Posterior cingulate gyrus (tissue), 11 donors: ENCODE results near the gene TFDP2.
"Not testable (repeated sequence)": the region's sequence is repeated elsewhere in the genome, so short reads cannot be mapped to it uniquely, and the experiment has no call there.

Experiments used
- DNase-seq, 10 donors: peaks; one replicate each; pipeline versions ENCODE4 v3.0.0 to v3.0.0-alpha.2; 2020 to 2021; ENCODE audit warnings: mixed read lengths in 3 of 10
- intact Hi-C: fragments of 100-400 bp; cut with DNase I; formaldehyde crosslinking; loops from one replicate; pipeline ENCODE4 v1.15.1; 2023

TFDP2 gene

DNA sequence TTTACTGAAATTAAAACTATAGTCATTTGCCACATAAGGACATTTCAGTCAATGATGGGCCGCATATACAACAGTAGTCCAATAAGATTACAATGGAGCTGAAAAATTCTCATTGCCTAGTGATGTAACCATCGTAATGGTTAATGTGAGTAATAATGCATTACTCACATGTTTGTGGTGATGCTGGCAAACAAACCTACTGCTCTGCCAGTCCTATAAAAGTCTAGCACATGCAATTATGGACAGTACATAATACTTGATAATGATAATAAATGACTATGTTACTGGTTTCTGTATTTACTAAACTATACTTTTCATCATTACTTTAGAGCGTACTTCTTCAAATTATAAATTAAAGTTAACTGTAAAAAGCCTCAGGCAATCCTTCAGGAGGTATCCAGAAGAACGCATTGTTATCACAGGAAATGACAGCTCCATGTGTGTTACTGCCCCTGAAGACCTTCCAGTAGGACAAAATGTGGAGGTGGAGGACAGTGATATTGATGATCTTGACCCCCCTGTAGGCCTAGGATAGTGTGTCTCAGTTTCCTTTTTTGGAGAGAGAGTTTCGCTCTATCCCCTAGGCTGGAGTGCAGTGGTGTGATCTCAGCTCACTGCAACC lies 170.2 kb downstream of the TFDP2 start:
- no peak for DNase-seq
- intact Hi-C loops = no loop called here

DNA sequence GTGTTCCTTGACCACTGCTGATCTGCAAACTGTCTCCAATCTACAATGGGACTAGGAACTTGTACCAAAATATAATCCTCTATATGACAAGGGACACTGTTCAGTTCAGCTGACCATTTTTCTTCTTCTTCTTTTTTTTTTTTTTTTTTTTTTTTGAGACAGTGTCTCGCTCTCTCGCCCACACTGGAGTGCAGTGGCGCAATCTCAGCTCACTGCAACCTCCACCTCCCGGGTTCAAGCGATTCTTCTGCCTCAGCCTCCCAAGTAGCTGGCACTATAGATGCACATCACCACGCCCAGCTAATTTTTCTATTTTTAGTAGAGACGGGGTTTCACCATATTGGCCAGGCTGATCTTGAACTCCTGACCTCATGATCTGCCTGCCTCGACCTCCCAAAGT lies 174.6 kb downstream of the TFDP2 start:
- DNase-seq = peak in 1 of 10 donors; percentile 31
- intact Hi-C loops = not testable (repeated sequence)

DNA sequence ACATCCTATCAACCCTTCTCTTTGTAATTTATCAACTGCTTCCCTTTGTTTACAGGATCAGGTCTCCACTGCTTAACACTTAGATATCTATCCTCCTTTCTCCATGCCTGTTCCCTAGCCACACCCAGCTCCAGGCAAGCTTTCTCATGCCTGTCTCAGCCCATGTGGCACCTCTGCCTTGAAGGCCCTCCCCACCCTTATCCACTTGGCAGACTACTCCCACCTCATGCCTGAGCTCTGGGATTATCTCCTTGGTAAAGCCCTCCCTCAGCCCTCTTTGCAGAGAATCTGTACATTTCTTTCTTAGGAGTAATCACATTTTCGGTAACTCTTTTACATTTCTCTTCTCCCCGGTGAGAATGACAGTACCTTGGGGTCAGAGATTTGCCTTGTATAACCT lies 176.9 kb downstream of the TFDP2 start:
- no peak for DNase-seq
- intact Hi-C loops = no loop called here

DNA sequence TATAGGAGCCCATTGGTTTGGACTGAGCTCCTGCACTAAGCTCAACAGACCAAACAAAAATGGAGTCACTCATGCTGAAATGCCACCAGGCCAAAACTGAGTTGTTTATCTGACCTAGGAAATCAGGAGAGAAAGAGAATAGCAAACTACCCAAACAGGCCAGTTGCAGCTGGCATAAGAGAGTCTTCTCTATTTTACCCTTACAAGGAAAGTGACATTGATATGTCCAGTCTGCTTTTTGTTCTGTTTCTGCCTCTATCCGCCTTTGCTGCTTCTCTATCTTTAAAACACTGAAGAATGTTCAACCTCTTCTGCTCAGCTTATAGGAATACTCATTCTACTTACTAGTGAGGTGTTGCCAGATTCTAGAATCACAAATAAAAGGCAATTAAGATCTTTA lies 177.8 kb downstream of the TFDP2 start:
- no peak for DNase-seq
- intact Hi-C loops = no loop called here

DNA sequence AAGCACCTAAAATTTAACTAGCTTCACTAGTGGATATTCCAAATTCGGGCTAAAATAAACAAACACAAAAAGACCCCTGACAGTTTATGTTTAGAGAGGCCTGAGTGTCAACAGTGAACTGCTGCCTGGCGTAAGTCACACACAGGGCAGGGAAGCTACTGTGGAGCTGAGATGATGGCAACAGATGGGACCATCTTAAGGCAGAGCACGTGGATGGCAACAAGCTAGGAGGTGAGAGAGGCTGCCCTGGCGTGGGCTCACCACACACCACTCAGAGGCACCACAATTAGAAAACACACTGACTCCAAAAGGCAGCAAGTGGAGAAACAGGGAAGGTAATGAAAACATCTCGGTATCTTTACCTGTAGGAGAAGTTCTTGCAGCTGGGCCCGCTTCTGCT lies 179.6 kb downstream of the TFDP2 start:
- intact Hi-C loops = no loop called here
- DNase-seq = no peak

DNA sequence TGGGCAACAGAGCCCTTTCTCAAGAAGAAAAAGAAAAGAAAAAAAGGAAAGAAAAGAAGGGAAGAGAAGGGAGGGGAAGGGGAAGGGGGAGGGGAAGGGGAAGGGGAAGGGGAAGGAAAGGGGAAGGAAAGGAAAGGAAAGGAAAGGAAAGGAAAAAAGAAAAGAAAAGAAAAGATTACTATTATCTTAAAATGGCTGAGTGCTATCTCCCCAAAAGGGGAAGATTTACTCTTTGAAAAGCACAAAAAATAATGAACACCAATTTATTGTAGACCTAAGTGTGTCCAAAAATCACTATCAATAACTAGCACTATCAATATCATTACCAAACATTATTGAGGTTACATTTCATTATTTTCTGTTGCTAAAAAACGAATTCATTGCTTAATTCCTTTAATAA lies 183.9 kb downstream of the TFDP2 start:
- DNase-seq = no peak
- intact Hi-C loops = no loop called here

DNA sequence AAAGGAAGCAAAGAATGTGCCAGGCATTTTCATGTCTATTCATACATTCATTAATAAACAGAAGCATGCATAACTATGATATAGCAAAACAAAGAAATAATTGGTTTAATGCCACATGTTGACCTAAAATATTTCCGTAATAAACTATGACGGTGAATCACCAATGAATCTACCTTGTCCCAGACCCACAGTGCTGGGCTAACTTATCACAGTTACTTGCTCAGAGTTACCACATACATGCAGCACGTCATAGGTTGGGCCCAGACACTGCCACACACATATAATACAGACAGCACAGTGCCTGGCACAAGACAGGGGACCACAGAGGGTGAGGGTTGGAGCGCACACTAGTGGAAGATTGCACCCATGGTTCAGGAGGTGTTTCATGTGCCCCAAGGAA lies 186.0 kb downstream of the TFDP2 start:
- DNase-seq = no peak
- intact Hi-C loops = no loop called here

DNA sequence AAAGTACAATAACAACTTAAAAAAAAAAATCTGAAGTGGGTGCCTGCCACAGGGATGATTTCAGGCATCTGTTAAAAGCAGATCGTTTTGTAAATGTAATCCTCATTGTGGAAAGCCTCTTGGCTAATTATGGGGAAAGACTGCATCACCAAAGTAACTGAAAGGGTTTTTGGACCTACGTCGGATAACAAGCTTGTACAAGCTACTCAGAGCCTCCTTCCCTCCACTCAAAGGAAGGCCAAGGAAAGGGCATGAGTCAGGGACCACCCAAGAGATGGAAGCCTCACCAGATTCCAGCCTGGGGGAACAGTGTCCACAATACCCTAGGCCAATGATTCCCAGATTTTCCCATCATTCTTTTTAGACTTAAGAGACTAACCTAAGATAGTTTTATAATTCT lies 188.6 kb downstream of the TFDP2 start:
- intact Hi-C loops = no loop called here
- no peak for DNase-seq

DNA sequence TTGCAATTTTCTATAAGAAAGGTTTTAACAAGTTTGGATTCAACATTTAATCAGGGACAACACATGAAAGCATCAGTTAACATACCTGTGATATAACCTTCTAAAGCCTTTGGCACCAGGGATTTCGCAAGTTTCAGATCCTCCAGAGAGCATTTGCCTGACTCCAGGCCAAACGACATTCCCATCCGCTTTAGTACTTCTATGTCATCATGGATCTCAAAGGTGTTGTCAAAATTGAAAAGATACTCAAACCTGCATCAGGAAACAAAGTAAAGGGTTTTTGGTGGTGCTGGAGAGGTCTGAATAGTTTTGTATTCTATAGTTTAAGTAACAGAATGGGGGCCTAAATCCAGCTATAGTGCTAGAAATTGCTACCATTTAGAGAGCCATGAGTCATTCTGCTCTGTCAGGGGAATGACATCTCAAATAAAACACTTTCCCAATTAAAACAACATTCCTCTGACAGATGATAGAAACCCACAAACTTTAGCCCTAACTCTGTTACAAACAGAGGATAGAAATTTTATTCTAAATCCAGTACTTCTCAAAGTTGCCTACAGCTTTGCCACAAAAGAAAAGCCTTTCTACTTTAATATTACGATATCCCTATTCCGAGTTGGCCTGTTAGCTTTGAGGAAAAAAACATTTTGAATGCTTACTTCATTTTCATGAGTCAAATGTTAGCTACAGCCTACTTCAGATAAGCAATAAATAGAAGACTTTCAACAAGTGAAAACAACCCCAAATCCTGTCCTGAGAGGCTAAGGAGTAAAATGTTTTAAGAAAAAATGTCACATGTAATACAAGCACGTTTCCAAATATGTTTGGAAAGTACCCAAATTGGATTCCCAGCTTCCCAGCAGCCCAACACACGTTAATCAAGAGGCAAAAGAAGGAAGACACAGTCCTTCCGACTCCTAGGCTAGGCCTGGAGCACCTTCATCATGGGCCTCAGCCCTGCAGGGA lies 189.5 kb downstream of the TFDP2 start:
- intact Hi-C loops = no loop called here
- no peak for DNase-seq

DNA sequence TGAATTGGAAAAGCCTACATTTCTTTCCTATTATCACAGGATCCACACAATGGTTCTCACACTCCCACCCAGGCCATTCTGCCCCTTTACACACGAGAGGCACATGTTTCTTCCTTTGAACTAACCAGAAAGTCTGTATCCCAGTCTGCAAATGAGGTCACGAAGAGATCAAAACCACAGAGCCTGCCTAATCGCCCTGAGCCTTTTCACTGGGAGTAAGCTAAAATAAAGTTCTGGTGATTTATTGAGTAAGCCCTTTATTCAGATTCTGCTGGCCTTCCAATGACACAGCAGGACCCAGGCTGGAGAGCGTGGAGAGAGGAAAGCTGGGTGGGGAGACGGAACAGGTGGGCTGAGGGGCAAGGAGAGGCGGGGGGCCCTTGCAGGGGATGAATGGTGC lies 194.2 kb downstream of the TFDP2 start:
- DNase-seq = no peak
- intact Hi-C loops = no loop called here

DNA sequence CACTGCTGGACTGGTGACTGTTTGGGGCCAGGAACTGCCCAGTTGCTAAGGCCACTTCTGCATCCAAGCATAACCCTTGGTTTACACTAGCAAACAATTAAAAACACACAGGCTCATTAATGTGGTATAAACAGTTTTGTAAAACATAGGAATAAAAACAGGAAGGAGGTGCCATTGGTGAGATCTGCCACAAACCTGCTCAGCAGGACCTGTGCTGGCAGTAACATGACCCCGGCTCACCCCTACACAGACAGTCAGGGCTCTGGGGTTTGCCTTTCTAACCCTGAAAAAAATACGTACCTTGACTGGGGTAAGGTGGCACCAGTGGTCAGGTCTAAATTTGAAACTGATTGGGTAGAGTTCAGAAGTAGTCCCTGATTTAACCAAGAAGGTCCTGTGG lies 196.7 kb downstream of the TFDP2 start:
- DNase-seq = peak in 1 of 10 donors; percentile 31
- intact Hi-C loops = no loop called here

DNA sequence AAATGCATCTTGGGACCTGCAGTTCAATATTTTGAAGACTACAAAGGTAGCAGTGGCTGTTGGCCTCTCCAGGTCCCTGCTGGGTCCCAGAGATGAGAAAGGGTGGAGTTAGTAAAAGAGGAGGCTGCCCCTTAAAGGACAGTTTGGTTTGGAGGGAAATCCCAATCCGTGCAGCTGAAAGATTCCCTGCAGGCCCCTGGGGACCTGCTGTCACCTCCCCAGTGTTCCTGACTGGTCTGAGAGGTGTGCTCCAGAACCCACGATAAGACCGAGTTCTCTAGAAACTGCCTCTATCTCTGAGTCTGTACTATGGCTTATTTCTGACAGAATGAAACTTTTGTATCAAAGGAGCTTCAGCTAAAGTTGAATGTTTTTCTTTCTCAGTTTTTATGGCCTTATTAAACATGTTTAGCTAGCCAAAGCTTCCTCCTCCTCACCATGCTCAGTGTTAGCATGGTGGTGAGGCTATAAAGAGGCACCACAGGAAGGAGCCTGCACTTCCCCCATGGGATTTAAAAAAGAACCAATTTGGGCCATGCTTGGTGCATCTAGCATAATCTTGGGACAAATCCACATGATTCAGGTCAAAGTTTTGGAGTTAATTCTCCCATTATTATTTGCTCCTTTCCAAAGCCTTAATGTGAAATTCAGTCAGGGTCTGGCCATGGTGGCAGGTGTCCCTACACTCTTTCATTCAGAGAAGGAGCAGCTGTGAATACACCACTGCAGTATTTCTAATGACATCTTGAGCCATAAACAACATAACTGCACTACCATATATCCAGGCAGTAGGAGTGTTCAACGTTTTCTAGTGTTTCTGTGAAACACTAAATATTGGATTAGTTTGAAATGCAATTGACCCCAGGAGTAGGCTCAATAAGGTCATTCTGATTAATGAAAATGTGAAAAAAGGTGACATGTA lies 198.5 kb downstream of the TFDP2 start:
- DNase-seq = no peak
- intact Hi-C loops = no loop called here

DNA sequence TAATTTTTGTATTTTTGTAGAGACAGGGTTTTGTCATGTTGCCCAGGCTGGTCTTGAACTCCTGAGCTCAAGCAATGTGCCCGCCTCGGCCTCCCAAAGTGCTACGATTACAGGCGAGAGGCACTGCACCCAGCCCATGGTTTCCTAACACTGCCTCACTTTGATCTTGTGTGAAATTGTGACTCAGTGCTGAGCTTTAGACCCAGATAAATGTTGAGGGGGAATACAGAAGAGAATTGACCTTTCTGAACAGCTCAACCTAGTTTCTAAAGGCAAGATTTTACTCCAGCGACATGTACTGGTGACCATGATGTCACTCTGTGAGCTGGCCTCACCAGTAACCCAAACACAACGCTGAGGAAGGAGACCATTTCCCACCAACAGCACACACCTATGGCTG lies 199.4 kb downstream of the TFDP2 start:
- intact Hi-C loops = no loop called here
- no peak for DNase-seq

DNA sequence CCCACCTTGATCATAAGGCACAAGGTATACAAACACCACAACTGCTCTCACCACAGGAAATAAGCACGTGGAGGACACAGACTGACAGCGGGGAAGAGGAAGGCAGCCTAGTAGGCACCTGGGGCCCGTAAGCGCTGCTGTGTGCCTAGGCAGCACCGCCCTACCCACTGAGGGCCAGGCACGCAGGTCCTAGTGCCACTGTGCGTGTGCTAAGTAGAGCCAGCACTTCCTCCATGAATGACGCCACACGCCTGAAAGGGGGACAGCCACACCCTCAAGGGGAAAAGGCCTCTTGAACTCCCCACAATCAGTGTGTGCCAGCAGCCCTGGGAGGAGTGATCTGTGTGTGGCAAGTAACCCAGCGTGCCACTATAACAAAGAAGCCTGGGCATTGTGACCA lies 199.9 kb downstream of the TFDP2 start:
- intact Hi-C loops = no loop called here
- peak in 1 of 10 donors; percentile 55 for DNase-seq

DNA sequence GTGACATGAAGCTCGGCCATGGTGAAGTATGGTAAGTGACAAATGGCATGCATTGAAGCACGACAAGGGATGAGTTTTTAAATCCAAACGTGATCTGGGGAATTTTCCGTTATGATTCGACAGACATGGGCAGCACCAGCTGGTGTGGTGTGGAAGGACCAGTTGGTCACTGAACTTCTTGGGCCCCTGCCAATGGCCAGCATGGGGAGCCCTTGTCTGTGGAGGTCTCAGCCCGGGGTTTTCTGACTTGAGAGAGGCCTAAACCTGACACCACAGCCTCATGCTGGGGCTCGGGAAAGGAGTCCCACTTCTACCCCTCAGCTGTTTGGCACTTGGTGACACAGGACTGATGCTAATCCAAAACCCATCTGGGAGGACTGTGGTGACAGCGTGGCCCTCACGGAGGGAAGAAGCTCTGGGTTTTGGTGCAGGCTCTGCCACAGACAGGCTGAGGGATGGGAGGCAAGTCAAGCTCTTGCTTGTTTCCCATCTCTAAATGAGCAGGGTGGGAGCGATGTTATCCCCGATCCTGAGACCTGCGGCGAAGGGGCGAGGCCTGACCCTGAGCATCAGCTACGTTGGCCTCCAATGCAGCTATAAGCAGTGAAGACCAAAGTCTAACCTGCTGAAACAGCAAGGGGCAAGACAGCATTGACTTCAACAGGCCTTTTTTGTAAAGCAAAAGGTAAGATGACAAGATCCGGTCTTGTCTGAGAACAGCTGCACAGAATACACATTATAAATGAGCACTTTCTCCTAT lies 203.4 kb downstream of the TFDP2 start:
- peak in 1 of 10 donors; percentile 53 for DNase-seq

DNA sequence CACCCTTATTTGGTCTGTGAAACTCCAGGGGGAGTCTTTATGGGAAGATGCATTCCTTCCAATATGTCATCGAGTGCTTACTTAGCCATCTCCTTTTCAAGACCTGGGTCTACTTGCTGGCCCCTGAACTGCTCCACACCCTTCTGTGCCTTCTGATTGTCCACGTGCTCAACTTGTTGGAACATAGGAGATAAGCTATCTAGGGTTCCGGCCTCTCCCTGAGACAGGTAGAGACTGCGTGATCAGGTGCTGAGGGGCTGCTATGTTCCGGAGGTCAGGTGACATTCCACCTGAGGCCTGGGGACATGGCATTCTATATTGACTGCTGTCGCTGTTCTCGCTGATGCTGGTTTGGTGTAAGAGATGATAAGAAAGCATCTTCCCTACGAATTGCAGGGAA lies 207.3 kb downstream of the TFDP2 start:
- peak in 1 of 10 donors; percentile 17 for DNase-seq
- intact Hi-C loops = no loop called here

More for the DNA sequence above, 203.4 kb downstream of the TFDP2 start:
- intact Hi-C loops = no loop called here

DNA sequence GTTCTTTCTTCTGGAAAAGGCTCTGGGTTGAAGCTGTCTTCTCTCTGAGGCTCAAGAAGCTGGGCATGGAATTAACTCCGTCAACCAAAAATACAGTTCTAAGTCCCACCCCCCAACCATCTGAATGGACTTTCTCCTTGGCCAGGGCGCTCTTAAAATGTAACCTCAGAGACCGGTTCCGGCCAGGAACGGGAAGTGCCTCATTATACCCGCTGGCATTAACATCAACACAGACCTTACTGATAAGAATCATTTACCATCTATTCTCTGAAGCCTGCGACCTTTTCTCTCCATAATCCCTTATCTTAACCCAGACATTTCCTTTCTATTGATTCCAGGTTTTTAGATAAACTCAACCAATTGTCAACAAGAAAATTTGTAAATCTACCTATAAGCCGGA lies 208.3 kb downstream of the TFDP2 start:
- peak in 1 of 10 donors; percentile 24 for DNase-seq

DNA sequence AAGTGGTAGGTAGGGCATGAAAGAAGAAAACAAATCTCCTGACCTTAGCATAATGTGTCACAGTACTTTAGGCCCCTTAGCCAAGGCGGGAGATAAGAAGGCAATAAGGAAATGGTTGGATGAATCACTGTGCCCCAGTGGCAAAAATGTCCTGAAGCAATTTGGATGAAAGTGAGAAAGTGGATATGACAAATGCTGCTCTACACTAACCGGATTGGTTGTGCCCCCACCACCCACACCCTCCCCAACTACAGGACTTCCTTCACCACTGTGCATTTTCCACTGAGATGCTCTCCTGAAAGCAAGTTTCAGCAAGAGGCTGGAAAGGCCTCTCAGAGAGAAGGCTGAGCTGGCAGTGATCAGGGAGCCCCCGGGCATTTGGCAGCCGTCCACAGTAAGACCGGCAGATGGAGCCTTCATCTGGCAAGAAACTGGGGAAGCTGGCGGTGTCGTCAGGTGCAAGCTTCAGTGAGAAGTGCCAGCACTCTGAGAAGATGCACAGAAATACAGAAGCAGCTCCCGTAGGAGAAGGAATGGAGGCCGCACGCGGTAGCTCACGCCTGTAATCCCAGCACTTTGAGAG lies 209.1 kb downstream of the TFDP2 start:
- peak in 9 of 10 donors; percentile 27 to 96 (median 72) for DNase-seq
- intact Hi-C loops = no loop called here

More for the DNA sequence above, 208.3 kb downstream of the TFDP2 start:
- intact Hi-C loops = no loop called here

DNA sequence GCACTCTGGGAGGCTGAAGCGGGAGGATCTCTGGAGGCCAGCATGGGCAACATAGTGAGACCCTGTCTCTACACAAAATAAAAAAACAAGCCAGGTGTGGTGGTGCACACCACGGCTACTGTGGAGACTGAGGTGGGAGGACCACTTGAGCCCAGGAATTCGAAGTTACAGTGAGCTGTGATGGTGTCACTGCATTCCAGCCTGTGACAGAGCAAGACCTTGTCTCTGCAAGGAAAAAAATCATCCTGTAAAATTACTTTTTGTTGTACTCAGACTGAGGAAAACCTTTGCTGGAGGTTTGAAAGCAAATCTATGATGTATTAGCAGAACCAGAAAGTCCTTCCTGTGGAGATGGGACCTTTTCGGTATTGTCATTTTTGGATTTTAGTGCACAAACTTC lies 209.6 kb downstream of the TFDP2 start:
- peak in 2 of 10 donors; percentile 14 to 24 for DNase-seq
- intact Hi-C loops = no loop called here
